Activated CD4-positive, alpha-beta memory T cell treated with anti-CD3 and anti-CD28 coated beads, Interleukin-2, amount 10 ng/mL, durations not matched to agents 7 days and 5 days (primary cell): ENCODE data around the gene ARNT2. TPM values are rescaled to one million over a fixed set of nuclear protein-coding genes. Genes with fewer than 3 reads are reported as not detected.

Experiments used
- CTCF ChIA-PET: fragments of 350-600 bp; sonication (Branson Sonifier 250); formaldehyde crosslinking; loops from one replicate; lab custom pipeline; 2021; ENCODE audit warnings: antibody characterized with exemption, inconsistent platforms; lab: Charles Lee
- POLR2A ChIA-PET: fragments of 350-600 bp; sonication (Branson Sonifier 250); formaldehyde crosslinking; loops from one replicate; lab custom pipeline; 2021; ENCODE audit warnings: antibody characterized with exemption; lab: Charles Lee
- DNase-seq: peaks from one replicate; pipeline ENCODE4 v3.0.0-alpha.2; 2020
- H3K27ac Mint-ChIP-seq: one replicate; pipeline ENCODE4 v1.8.0; 2021; ENCODE audit warnings: mild to moderate bottlenecking, mixed read lengths
- H3K27me3 Mint-ChIP-seq: one replicate; pipeline ENCODE4 v1.8.0; 2021; ENCODE audit warnings: mixed read lengths
- H3K36me3 Mint-ChIP-seq: one replicate; pipeline ENCODE4 v1.8.0; 2021; ENCODE audit warnings: low read depth, mixed read lengths
- H3K4me1 Mint-ChIP-seq: one replicate; pipeline ENCODE4 v1.8.0; 2021; ENCODE audit warnings: mixed read lengths
- H3K4me3 Mint-ChIP-seq: one replicate; pipeline ENCODE4 v1.8.0; 2021; ENCODE audit warnings: mild to moderate bottlenecking, mixed read lengths
- H3K9me3 Mint-ChIP-seq: one replicate; pipeline ENCODE4 v1.8.0; 2021; ENCODE audit warnings: mixed read lengths
- total RNA-seq, 2 experiments: library from RNA; stranded (reverse); gene quantifications; one replicate each; pipeline ENCODE4 v1.2.3, GENCODE V29; 2021

ARNT2 gene
- total RNA-seq, 2 experiments from 2014 or later: not detected

DNA sequence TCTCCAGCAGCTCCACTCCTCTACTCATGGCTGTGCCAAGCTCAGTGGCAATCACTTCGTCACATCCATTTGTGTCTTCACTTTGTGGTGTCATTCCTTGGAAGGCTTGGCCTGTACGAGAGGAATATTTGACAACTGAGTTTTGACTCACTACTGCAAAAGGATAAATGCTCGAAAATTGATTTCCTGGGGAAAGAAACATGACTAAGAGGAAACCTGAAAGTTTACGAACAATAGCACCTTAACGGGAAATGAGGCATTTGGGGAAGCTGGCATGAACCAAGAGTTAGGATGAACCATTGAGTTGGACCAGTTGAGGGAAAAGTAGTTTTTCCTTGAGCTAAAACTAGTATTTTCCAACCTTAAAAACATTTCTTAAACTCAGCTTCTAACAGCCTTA lies 216.7 kb downstream of the ARNT2 start:
- Mint-ChIP-seq H3K4me1 (no peaks in the 10 kb centered on the region), H3K36me3 (no peaks in the 10 kb centered on the region), H3K9me3 (peaks cover 8% of the 10 kb centered on the region), H3K4me3 (no peak overlapping the region), H3K27me3 (peaks cover 23% of the 10 kb centered on the region), H3K27ac (no peak overlapping the region)
- POLR2A ChIA-PET: no interaction called here
- no peak for DNase-seq
- CTCF ChIA-PET: no interaction called here

GRCh38 chr15:80626643-80627120 lies 222.5 kb downstream of the ARNT2 start:
- Mint-ChIP-seq H3K27me3 (peaks cover 3% of the 10 kb centered on the region), H3K4me3 (no peak overlapping the region), H3K9me3 (peaks cover 8% of the 10 kb centered on the region), H3K36me3 (no peaks in the 10 kb centered on the region), H3K27ac (no peak overlapping the region), H3K4me1 (no peaks in the 10 kb centered on the region)
- no peak for DNase-seq
- ChIA-PET POLR2A (no interaction called here), CTCF (no interaction called here)

DNA sequence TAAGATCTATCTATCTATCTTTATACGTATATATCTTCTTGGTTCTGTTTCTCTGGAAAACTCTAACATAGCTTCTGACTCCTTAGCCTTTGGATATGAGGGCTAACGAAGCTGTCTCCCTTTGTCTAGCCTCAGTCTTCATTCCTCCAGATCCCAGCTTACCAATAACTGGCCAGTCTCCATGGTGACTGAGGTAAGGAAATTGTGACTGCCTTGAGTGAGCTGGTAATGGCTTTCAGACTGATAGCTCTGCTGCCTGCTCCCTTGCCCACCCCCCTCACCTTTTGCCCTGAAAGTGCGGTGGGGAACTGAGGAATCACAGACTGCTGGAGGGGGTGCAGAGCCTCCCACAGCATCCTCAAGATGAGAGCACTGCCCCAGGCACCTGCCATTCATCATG lies 225.2 kb downstream of the ARNT2 start:
- CTCF ChIA-PET: no interaction called here
- Mint-ChIP-seq H3K36me3 (no peaks in the 10 kb centered on the region), H3K9me3 (no peaks in the 10 kb centered on the region), H3K4me3 (no peak overlapping the region), H3K27ac (no peak overlapping the region), H3K4me1 (no peaks in the 10 kb centered on the region), H3K27me3 (no peaks in the 10 kb centered on the region)
- no peak for DNase-seq
- POLR2A ChIA-PET: no interaction called here

DNA sequence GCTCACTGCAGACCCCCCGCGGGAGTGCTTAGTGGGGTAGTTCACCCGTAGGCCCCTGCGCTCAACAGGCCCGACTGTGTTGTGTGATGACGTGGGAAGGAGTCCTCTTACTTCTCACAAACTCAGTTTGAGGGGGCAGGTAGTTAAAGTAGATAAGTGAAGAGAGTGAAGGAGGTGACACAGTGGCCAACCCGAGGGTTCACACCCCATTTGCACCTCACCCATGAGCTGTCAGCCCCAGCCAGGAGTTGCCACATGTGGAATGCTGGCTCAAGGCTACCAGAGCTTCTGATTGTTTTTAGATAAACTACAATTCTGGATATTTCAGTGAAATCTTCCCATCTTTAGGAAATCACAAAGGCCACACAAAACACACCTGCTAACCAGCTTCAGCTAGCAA lies 226.8 kb downstream of the ARNT2 start:
- Mint-ChIP-seq H3K27ac (no peak overlapping the region), H3K9me3 (no peaks in the 10 kb centered on the region), H3K36me3 (no peaks in the 10 kb centered on the region), H3K4me3 (no peak overlapping the region), H3K27me3 (no peaks in the 10 kb centered on the region), H3K4me1 (no peaks in the 10 kb centered on the region)
- ChIA-PET CTCF (no interaction called here), POLR2A (no interaction called here)
- no peak for DNase-seq

DNA sequence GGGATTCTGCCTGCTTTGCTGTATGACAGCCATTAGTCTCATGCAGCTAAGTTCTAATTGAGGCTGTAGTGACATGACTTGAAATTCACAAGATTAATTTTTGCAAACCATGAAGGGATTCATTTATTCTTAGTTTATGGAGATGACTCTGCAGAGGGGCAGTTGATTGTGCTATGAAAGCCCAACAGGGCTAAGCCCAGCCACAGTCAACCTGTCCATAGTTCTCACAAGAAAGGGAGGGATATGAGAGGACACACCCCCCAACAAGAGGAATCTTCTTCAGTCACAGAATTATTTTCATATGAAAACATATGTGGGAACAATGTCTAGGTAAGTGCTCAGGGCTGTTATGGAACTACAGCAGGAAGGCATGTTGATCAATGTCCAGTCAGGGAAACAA lies 229.0 kb downstream of the ARNT2 start:
- H3K4me3 Mint-ChIP-seq: no peak overlapping the region
- ChIA-PET CTCF (no interaction called here), POLR2A (no interaction called here)
- peaks cover 3% of the 10 kb centered on the region for H3K27me3 Mint-ChIP-seq
- DNase-seq: no peak
- no peaks in the 10 kb centered on the region for H3K9me3 Mint-ChIP-seq
- H3K27ac Mint-ChIP-seq: no peak overlapping the region
- H3K36me3 Mint-ChIP-seq: no peaks in the 10 kb centered on the region
- no peaks in the 10 kb centered on the region for H3K4me1 Mint-ChIP-seq

- DNase-seq: no peak
- Mint-ChIP-seq H3K9me3 (no peaks in the 10 kb centered on the region), H3K27me3 (peaks cover 3% of the 10 kb centered on the region)
Observed at GRCh38 chr15:80635953-80636352, 231.8 kb downstream of the ARNT2 start.

DNA sequence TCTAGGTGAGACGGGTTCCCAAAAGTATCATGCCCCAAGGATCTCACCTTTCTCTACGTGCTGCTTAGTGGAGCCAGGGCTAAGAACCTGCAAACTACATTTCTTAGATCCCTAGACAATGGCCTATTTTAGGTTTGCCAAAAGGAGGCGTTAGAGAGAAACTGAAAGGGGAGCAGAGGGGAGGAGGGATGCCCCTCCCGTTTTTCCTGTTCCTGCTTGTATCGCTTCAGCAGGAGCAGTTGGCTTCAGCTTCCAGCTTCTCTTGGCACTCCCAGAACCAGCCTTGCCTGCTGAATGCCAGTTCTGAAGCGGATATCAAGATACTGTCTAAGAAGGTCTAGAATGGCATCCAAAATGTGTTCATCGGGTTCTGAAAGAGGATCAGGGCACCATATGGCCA lies 232.5 kb downstream of the ARNT2 start:
- no peaks in the 10 kb centered on the region for H3K4me1 Mint-ChIP-seq
- H3K27me3 Mint-ChIP-seq: peaks cover 3% of the 10 kb centered on the region
- H3K27ac Mint-ChIP-seq: no peak overlapping the region
- no peaks in the 10 kb centered on the region for H3K36me3 Mint-ChIP-seq
- ChIA-PET POLR2A (no interaction called here), CTCF (no interaction called here)
- no peak overlapping the region for H3K4me3 Mint-ChIP-seq
- DNase-seq: no peak
- no peaks in the 10 kb centered on the region for H3K9me3 Mint-ChIP-seq

More at GRCh38 chr15:80635953-80636352, 231.8 kb downstream of the ARNT2 start:
- Mint-ChIP-seq H3K4me1 (no peaks in the 10 kb centered on the region), H3K4me3 (no peak overlapping the region), H3K36me3 (no peaks in the 10 kb centered on the region), H3K27ac (no peak overlapping the region)
- ChIA-PET CTCF (no interaction called here), POLR2A (no interaction called here)

DNA sequence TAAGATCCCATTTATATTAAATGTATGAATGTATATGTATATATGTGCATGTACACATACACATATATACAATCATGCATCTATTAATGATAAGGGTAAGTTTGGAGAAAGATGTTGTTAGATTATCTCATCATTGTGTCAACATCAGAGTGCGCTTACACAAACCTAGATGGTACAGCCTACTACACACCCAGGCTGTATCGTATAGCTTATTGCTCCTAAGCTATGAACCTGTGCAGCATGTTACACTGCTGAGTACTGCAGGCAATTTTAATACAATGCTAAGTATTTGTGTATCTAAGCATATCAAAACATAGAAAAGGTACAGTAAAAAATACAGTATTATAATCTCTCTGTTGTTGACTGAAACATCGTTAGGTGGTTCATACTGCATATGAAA lies 233.6 kb downstream of the ARNT2 start:
- H3K9me3 Mint-ChIP-seq: no peaks in the 10 kb centered on the region
- no peaks in the 10 kb centered on the region for H3K36me3 Mint-ChIP-seq
- peaks cover 3% of the 10 kb centered on the region for H3K27me3 Mint-ChIP-seq
- ChIA-PET POLR2A (no interaction called here), CTCF (no interaction called here)
- no peak overlapping the region for H3K27ac Mint-ChIP-seq
- H3K4me1 Mint-ChIP-seq: no peaks in the 10 kb centered on the region
- DNase-seq: no peak
- H3K4me3 Mint-ChIP-seq: no peak overlapping the region

GRCh38 chr15:80638553-80639167 lies 234.5 kb downstream of the ARNT2 start:
- Mint-ChIP-seq H3K27me3 (peaks cover 3% of the 10 kb centered on the region), H3K27ac (no peak overlapping the region), H3K4me3 (no peak overlapping the region), H3K4me1 (no peaks in the 10 kb centered on the region), H3K9me3 (no peaks in the 10 kb centered on the region), H3K36me3 (no peaks in the 10 kb centered on the region)
- DNase-seq: no peak
- CTCF ChIA-PET: no interaction called here
- POLR2A ChIA-PET: no interaction called here

- Mint-ChIP-seq H3K27me3 (peaks cover 3% of the 10 kb centered on the region), H3K4me3 (no peak overlapping the region), H3K36me3 (no peaks in the 10 kb centered on the region), H3K27ac (no peak overlapping the region), H3K4me1 (no peaks in the 10 kb centered on the region), H3K9me3 (no peaks in the 10 kb centered on the region)
- DNase-seq: no peak
- CTCF ChIA-PET: no interaction called here
- POLR2A ChIA-PET: no interaction called here
Observed at GRCh38 chr15:80639168-80639555, 235.0 kb downstream of the ARNT2 start.

DNA sequence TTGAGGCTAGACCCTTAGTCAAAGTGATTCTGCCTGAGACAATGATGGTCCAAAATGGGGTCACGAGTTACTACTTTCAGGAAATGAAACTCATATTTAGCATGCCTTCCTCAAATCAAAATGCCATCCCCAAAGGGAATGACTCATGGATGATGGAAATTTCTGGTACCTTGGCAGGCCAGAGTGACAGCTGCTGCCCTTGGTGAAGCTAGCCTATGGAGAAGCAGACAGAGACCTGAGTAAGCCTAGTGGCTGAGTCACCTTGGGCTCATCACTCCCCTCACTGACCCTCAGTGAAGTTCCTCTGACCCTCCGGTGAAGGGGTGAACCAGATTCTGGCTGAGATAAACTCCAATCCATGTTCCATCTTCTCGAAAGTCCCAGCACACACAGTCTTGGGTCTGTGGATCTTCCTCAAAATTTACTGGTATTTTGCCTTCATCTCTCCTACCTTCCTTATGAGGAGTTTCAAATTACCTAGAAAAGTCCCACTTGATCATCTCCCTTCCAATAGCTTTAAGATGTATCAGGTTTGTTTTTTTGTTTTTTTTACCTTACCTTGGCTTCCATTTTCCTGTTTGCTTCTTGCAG lies 236.4 kb downstream of the ARNT2 start:
- ChIA-PET CTCF (no interaction called here), POLR2A (no interaction called here)
- H3K4me1 Mint-ChIP-seq: peaks cover 2% of the 10 kb centered on the region
- no peaks in the 10 kb centered on the region for H3K36me3 Mint-ChIP-seq
- no peak overlapping the region for H3K4me3 Mint-ChIP-seq
- H3K27me3 Mint-ChIP-seq: peaks cover 3% of the 10 kb centered on the region
- H3K9me3 Mint-ChIP-seq: no peaks in the 10 kb centered on the region
- H3K27ac Mint-ChIP-seq: no peak overlapping the region
- no peak for DNase-seq

GRCh38 chr15:80641384-80641783 lies 237.2 kb downstream of the ARNT2 start:
- H3K9me3 Mint-ChIP-seq: no peaks in the 10 kb centered on the region
- H3K4me1 Mint-ChIP-seq: peaks cover 2% of the 10 kb centered on the region
- no peak for DNase-seq
- H3K27me3 Mint-ChIP-seq: peaks cover under 1% of the 10 kb centered on the region
- no peak overlapping the region for H3K4me3 Mint-ChIP-seq
- no peaks in the 10 kb centered on the region for H3K36me3 Mint-ChIP-seq
- ChIA-PET POLR2A (no interaction called here), CTCF (no interaction called here)
- H3K27ac Mint-ChIP-seq: no peak overlapping the region

GRCh38 chr15:80643431-80643951 lies 239.3 kb downstream of the ARNT2 start:
- Mint-ChIP-seq H3K36me3 (no peaks in the 10 kb centered on the region), H3K27me3 (no peaks in the 10 kb centered on the region), H3K27ac (no peak overlapping the region), H3K4me3 (no peak overlapping the region), H3K4me1 (peaks cover 2% of the 10 kb centered on the region), H3K9me3 (no peaks in the 10 kb centered on the region)
- CTCF ChIA-PET: no interaction called here
- POLR2A ChIA-PET: no interaction called here
- DNase-seq: no peak

DNA sequence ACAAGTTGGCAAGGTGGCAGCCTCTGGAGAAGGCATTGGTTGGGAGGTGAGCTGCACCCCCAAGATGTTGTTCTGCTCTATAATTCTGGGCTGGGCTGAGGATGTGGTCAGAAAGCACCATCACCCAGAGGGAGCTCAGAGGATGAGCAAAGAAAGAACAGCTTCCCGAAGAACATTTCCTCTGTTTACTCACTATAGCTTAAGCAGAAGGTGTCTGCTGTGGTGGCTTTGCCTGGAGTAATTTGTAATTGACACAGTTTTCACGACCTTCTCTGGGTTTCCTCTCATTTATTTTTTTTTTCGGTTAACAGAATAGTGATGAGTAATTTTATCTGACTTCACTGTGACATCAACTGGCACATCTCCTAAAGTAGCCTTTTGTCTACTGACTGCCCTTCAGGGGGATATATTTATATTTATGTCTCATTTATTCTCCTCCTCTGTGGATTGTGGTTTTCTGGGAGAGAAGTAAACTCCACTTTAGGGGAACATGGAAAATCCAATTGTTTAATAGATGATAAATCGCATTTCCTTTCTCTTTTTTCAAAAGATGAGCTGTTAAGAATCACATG lies 241.4 kb downstream of the ARNT2 start:
- H3K4me3 Mint-ChIP-seq: no peak overlapping the region
- H3K36me3 Mint-ChIP-seq: no peaks in the 10 kb centered on the region
- peaks cover 2% of the 10 kb centered on the region for H3K4me1 Mint-ChIP-seq
- no peak for DNase-seq
- H3K27ac Mint-ChIP-seq: no peak overlapping the region
- H3K27me3 Mint-ChIP-seq: no peaks in the 10 kb centered on the region
- no peaks in the 10 kb centered on the region for H3K9me3 Mint-ChIP-seq
- CTCF ChIA-PET: no interaction called here
- POLR2A ChIA-PET: no interaction called here
